IMR-90 (cell line): ENCODE measurements around the gene TNFRSF1A. TPM values are rescaled to one million over a fixed set of nuclear protein-coding genes. Genes with fewer than 3 reads are reported as not detected.

Experiments
- ATAC-seq: fragments of 200-7000 bp; cut with Tn5 transposase; 2 replicates; pipeline ENCODE4 v1.9.1; 2020; ENCODE audit warnings: low read depth, mild to moderate bottlenecking, moderate library complexity
- BruUV-seq: library from RNA; stranded (reverse); fragments of 400-500 nt; replicated peaks from 2 replicates; lab custom pipeline; 2021; lab: Mats Ljungman, UMichigan
- CTCF ChIA-PET: fragments of 300-600 bp; formaldehyde crosslinking; extraction: SDS; loops from one replicate; lab custom pipeline; 2021; ENCODE audit warnings: antibody characterized with exemption; lab: Yijun Ruan, JAX
- POLR2A ChIA-PET: fragments of 300-600 bp; sonication (Branson Sonifier 250); formaldehyde crosslinking; loops from one replicate; lab custom pipeline; 2022; ENCODE audit warnings: antibody characterized with exemption; ENCODE audit not compliant: unreplicated experiment; lab: Charles Lee
- DNase-seq: peaks from one replicate; pipeline ENCODE4 v3.0.0; 2013
- H2AFZ ChIP-seq: replicated peaks from 2 replicates; pipeline ENCODE3; 2013; ENCODE audit warnings: low read length, mild to moderate bottlenecking; ENCODE audit not compliant: poor library complexity
- H2AK5ac ChIP-seq: 2 replicates; pipeline ENCODE4 v1.6.1; 2013; ENCODE audit warnings: low read depth, low read length, inconsistent platforms
- H2AK9ac ChIP-seq: replicated peaks from 2 replicates; pipeline ENCODE3; 2013; ENCODE audit warnings: mild to moderate bottlenecking, low read depth, low read length, moderate library complexity; ENCODE audit not compliant: poor library complexity
- H2BK120ac ChIP-seq: 2 replicates; pipeline ENCODE4 v1.6.1; 2013; ENCODE audit warnings: low read depth, low read length, inconsistent platforms
- H2BK15ac ChIP-seq: 3 replicates; pipeline ENCODE4 v1.6.1; 2013; ENCODE audit warnings: low read depth, low read length, inconsistent platforms
- H2BK20ac ChIP-seq: 2 replicates; pipeline ENCODE4 v1.6.1; 2013; ENCODE audit warnings: low read depth, mild to moderate bottlenecking, inconsistent platforms, low read length, moderate library complexity
- H2BK5ac ChIP-seq: 2 replicates; pipeline ENCODE4 v1.6.1; 2013; ENCODE audit warnings: mild to moderate bottlenecking, low read depth, low read length, inconsistent platforms; ENCODE audit not compliant: poor library complexity, severe bottlenecking
- H3K14ac ChIP-seq: replicated peaks from 2 replicates; pipeline ENCODE4 v1.6.1; 2013; ENCODE audit warnings: low read depth, low read length, inconsistent platforms
- H3K18ac ChIP-seq: 2 replicates; pipeline ENCODE4 v1.6.1; 2013; ENCODE audit warnings: low read depth, low read length, control low read depth
- H3K23ac ChIP-seq: 2 replicates; pipeline ENCODE4 v1.6.1; 2013; ENCODE audit warnings: low read depth, low read length, inconsistent platforms
- H3K27ac ChIP-seq: 2 replicates; pipeline ENCODE4 v1.5.1; 2013; ENCODE audit warnings: mild to moderate bottlenecking, control low read depth, low read length; ENCODE audit not compliant: insufficient read depth
- H3K27me3 ChIP-seq: 2 replicates; pipeline ENCODE4 v1.6.1; 2013; ENCODE audit warnings: low read length; ENCODE audit not compliant: control insufficient read depth, insufficient read depth
- H3K36me3 ChIP-seq: 2 replicates; pipeline ENCODE4 v1.6.1; 2013; ENCODE audit warnings: low read length, mixed read lengths; ENCODE audit not compliant: control insufficient read depth, insufficient read depth
- H3K4ac ChIP-seq: 2 replicates; pipeline ENCODE4 v1.6.1; 2013; ENCODE audit warnings: low read depth, low read length, inconsistent platforms
- H3K4me1 ChIP-seq: 2 replicates; pipeline ENCODE4 v1.6.1; 2013; ENCODE audit warnings: low read length, mixed read lengths; ENCODE audit not compliant: control insufficient read depth, insufficient read depth
- H3K4me2 ChIP-seq: 2 replicates; pipeline ENCODE4 v1.6.1; 2013; ENCODE audit warnings: low read depth, mild to moderate bottlenecking, control low read depth, low read length, moderate library complexity
- H3K4me3 ChIP-seq: 2 replicates; pipeline ENCODE4 v1.5.1; 2013; ENCODE audit warnings: low read depth, mild to moderate bottlenecking, control low read depth, low read length, moderate library complexity; ENCODE audit not compliant: insufficient read depth
- H3K56ac ChIP-seq: 2 replicates; pipeline ENCODE4 v1.6.1; 2013; ENCODE audit warnings: low read length, inconsistent platforms; ENCODE audit not compliant: insufficient read depth; ENCODE audit errors: extremely low read depth
- H3K79me1 ChIP-seq, 2 experiments: 2 replicates each; pipeline ENCODE4 v1.6.1; 2013; ENCODE audit warnings: low read length in 2 of 2, inconsistent platforms in 1 of 2, low read depth in 1 of 2
- H3K9ac ChIP-seq: 2 replicates; pipeline ENCODE4 v1.6.1; 2013; ENCODE audit warnings: low read depth, low read length, control low read depth
- H3K9me1 ChIP-seq: 2 replicates; pipeline ENCODE4 v1.6.1; 2013; ENCODE audit warnings: low read length, inconsistent platforms; ENCODE audit not compliant: insufficient read depth
- H3K9me3 ChIP-seq: 2 replicates; pipeline ENCODE4 v1.6.1; 2013; ENCODE audit warnings: low read length; ENCODE audit not compliant: control insufficient read depth, insufficient read depth
- H4K20me1 ChIP-seq: 2 replicates; pipeline ENCODE4 v1.6.1; 2013; ENCODE audit warnings: low read length, inconsistent platforms; ENCODE audit not compliant: insufficient read depth
- H4K5ac ChIP-seq: 2 replicates; pipeline ENCODE4 v1.6.1; 2013; ENCODE audit warnings: mild to moderate bottlenecking, low read depth, low read length, control low read depth
- H4K8ac ChIP-seq, 2 experiments: 2 replicates each; pipeline ENCODE4 v1.6.1; 2013; ENCODE audit warnings: low read depth in 2 of 2, low read length in 2 of 2, control low read depth in 1 of 2, inconsistent platforms in 1 of 2
- H4K91ac ChIP-seq: 2 replicates; pipeline ENCODE4 v1.6.1; 2013; ENCODE audit warnings: low read depth, low read length, inconsistent platforms; ENCODE audit not compliant: insufficient read depth
- BHLHE40 ChIP-seq: fragments of 150-350 bp; IDR thresholded peaks from 2 replicates; pipeline ENCODE4 v1.6.1; 2016; ENCODE audit warnings: mild to moderate bottlenecking, low read depth, low read length
- FOS ChIP-seq: fragments of 150-350 bp; IDR thresholded peaks from 2 replicates; pipeline ENCODE4 v1.6.1; 2016; ENCODE audit warnings: low read depth, low read length
- RCOR1 ChIP-seq: IDR thresholded peaks from 2 replicates; pipeline ENCODE4 v1.6.1; 2012; ENCODE audit warnings: mild to moderate bottlenecking, low read length, improper control_type of control experiment; ENCODE audit not compliant: insufficient replicate concordance
- SMC3 ChIP-seq: fragments of 150-350 bp; IDR thresholded peaks from 2 replicates; pipeline ENCODE4 v1.6.1; 2016; ENCODE audit warnings: low read depth, mild to moderate bottlenecking, antibody characterized with exemption, low read length, moderate library complexity
- WGBS, 2 experiments: methylation state at CpG; one replicate each; pipeline versions ENCODE4 v1.1.5 to v1.1.7; 2013; ENCODE audit warnings: missing lambda C conversion rate in 2 of 2; ENCODE audit not compliant: insufficient read length in 1 of 2; ENCODE audit errors: extremely low coverage in 2 of 2; 5-methylcytosine and 5-hydroxymethylcytosine counted together
- dilution Hi-C: fragments of 300-500 bp; cut with HindIII; formaldehyde crosslinking; loops from one replicate; pipeline ENCODE4 v1.14.3; 2018; ENCODE audit warnings: low sequenced_read_pairs; ENCODE audit not compliant: unreplicated experiment
- in situ Hi-C: fragments of 300-500 bp; cut with MboI; formaldehyde crosslinking; loops from 3 replicates; pipeline ENCODE4 v1.14.3; 2019; ENCODE audit warnings: low sequenced_read_pairs, inconsistent platforms, mixed read lengths
- intact Hi-C: fragments of 100-400 bp; cut with micrococcal nuclease; formaldehyde crosslinking; loops from 2 replicates; pipeline ENCODE4 v1.10.0; 2022
- polyA plus RNA-seq, 3 experiments: library from polyadenylated mRNA; depleted of rRNA; stranded (reverse); fragments of >200 nt; gene quantifications; 2 replicates each; pipeline ENCODE4 v1.2.3, GENCODE V29; 2012; ENCODE audit warnings: low replicate concordance in 1 of 3
- total RNA-seq: library from RNA; depleted of rRNA; stranded (reverse); fragments of >200 nt; gene quantifications from 2 replicates; pipeline ENCODE4 v1.2.3, GENCODE V29; 2012

TNFRSF1A gene
- total and polyA plus RNA-seq, 2 of the 4 experiments (the other 2 are of a cell fraction): 79.6 to 136 TPM

DNA sequence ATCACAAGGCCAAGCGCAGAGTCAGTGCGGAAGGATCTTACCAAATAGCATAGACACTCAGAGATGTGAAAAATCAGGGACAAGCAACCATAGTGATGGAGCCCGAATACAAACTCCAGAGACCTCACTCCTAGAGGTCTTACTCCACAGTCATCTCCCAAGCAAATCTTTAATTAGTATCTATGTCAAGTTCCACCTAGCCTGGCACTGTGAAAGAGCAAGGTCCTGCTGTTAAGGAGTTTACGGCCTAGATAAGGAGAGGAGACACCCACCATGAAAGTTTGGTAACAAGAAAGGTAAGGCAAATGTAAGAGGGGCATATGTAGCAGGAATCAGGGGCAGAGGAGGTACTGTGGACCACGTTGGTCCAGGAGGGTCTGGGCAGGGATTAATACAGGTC lies 38.8 kb downstream of the TNFRSF1A start:
- no peak overlapping the region for H3K23ac ChIP-seq
- no peak overlapping the region for H2AK9ac ChIP-seq
- H3K56ac ChIP-seq: no peak overlapping the region
- H4K5ac ChIP-seq: no peak overlapping the region
- 0 out of 2 replicates have a peak overlapping the region, but pooled peaks have one; percentile 4 for H3K14ac ChIP-seq
- no peak overlapping the region for H2AK5ac ChIP-seq
- H3K9me3 ChIP-seq: no peaks in the 10 kb centered on the region
- no peak overlapping the region for H3K4ac ChIP-seq
- ChIA-PET CTCF (no interaction called here), POLR2A (no interaction called here)
- H2AFZ ChIP-seq: peak overlapping the region; percentile 18
- no peak for DNase-seq
- no peaks in the 10 kb centered on the region for H3K9me1 ChIP-seq
- intact Hi-C loops: no loop called here
- H3K4me2 ChIP-seq: no peak overlapping the region
- H3K9ac ChIP-seq: no peak overlapping the region
- no TSS peak for BruUV-seq
- H3K18ac ChIP-seq: no peak overlapping the region
- peaks cover 7% of the 10 kb centered on the region; the same call in 1 of the 2 replicates for H3K27me3 ChIP-seq
- H2BK5ac ChIP-seq: no peak overlapping the region
- no peak overlapping the region for H4K91ac ChIP-seq
- H4K8ac ChIP-seq: no peak overlapping the region
- no peaks in the 10 kb centered on the region for H3K36me3 ChIP-seq
- H2BK120ac ChIP-seq: no peak overlapping the region
- no peaks in the 10 kb centered on the region for H3K79me1 ChIP-seq
- dilution Hi-C loops: no loop called here
- in situ Hi-C loops: no loop called here
- H3K4me1 ChIP-seq: no peaks in the 10 kb centered on the region
- H2BK15ac ChIP-seq: no peak overlapping the region
- WGBS, 2 experiments: 100% methylated on average over 3 of the region's 5 CpGs; no CpG with 5 or more reads in 1 of the 2 experiments
- no peak for ATAC-seq
- H3K4me3 ChIP-seq: no peak overlapping the region
- H3K27ac ChIP-seq: no peak overlapping the region
- TF ChIP-seq BHLHE40 (no peak), SMC3 (no peak), FOS (no peak), RCOR1 (no peak)
- H2BK20ac ChIP-seq: no peak overlapping the region
- H4K20me1 ChIP-seq: no peaks in the 10 kb centered on the region
